Right renal pelvis (tissue), 4 donors: ENCODE measurements around the gene LDLRAD1. TPM values are rescaled to one million over a fixed set of nuclear protein-coding genes. Genes with fewer than 3 reads are reported as not detected.
"Not testable (repeated sequence)": the region's sequence is repeated elsewhere in the genome, so short reads cannot be mapped to it uniquely, and the experiment has no call there.

Experiments used
- DNase-seq, 4 donors: peaks; one replicate each; pipeline ENCODE4 v3.0.0-alpha.2; 2013; ENCODE audit warnings: low read depth in 4 of 4, low spot score in 3 of 4, missing footprints in 1 of 4
- polyA plus RNA-seq, 4 donors: library from polyadenylated mRNA; unstranded; fragments of 120-200 nt; gene quantifications; one replicate each; pipeline ENCODE4 v1.2.1, GENCODE V29; 2013; ENCODE audit not compliant: insufficient read length in 4 of 4

Gene LDLRAD1
- polyA plus RNA-seq, 4 donors, result 0.04 TPM; not detected in 3

- DNase-seq, result no peak
Measured at GRCh38 chr1:54018635-54019034, 649 bp upstream of the LDLRAD1 start.

- DNase-seq, result no peak
Measured at GRCh38 chr1:54016343-54017282, 1.4 kb downstream of the LDLRAD1 start.

- no peak for DNase-seq
Measured at GRCh38 chr1:54014009-54014629, 3.9 kb downstream of the LDLRAD1 start.

GRCh38 chr1:54013393-54014008, 4.5 kb downstream of the LDLRAD1 start:
- DNase-seq, result no peak

GRCh38 chr1:54012863-54013262, 5.1 kb downstream of the LDLRAD1 start:
- DNase-seq, result no peak

GRCh38 chr1:54012008-54012325, 6.0 kb downstream of the LDLRAD1 start:
- DNase-seq, result no peak

- no peak for DNase-seq
Measured at GRCh38 chr1:54011316-54012007, 6.5 kb downstream of the LDLRAD1 start.

GRCh38 chr1:54010415-54011117, 7.4 kb downstream of the LDLRAD1 start:
- DNase-seq, result no peak

- DNase-seq, result no peak
Measured at GRCh38 chr1:54009406-54009805, 8.6 kb downstream of the LDLRAD1 start.

GRCh38 chr1:54008876-54009275, 9.1 kb downstream of the LDLRAD1 start:
- DNase-seq, result no peak

- DNase-seq, result no peak
Measured at GRCh38 chr1:54007613-54008012, 10.4 kb downstream of the LDLRAD1 start.

- no peak for DNase-seq
Measured at GRCh38 chr1:54006508-54006907, 11.5 kb downstream of the LDLRAD1 start.

- DNase-seq, result no peak
Measured at GRCh38 chr1:54004481-54005049, 13.4 kb downstream of the LDLRAD1 start.

GRCh38 chr1:54003750-54004480, 14.1 kb downstream of the LDLRAD1 start:
- DNase-seq, result not testable (repeated sequence)

- no peak for DNase-seq
Measured at GRCh38 chr1:54003249-54003646, 14.7 kb downstream of the LDLRAD1 start.

GRCh38 chr1:54002544-54003248, 15.3 kb downstream of the LDLRAD1 start:
- no peak for DNase-seq

GRCh38 chr1:54001591-54001990, 16.4 kb downstream of the LDLRAD1 start:
- no peak for DNase-seq

- DNase-seq, result no peak
Measured at GRCh38 chr1:53999920-54000319, 18.1 kb downstream of the LDLRAD1 start.

- no peak for DNase-seq
Measured at GRCh38 chr1:53998223-53998622, 19.8 kb downstream of the LDLRAD1 start.
